Osteocyte (in vitro differentiated cells): Measurements from ENCODE around the gene USP20. TPM values are rescaled to one million over a fixed set of nuclear protein-coding genes. Genes with fewer than 3 reads are reported as not detected.

Source experiments
- DNase-seq: peaks from one replicate; pipeline ENCODE4 v3.0.0; 2021; ENCODE audit warnings: mixed read lengths; ENCODE audit not compliant: unreplicated experiment; ENCODE audit errors: extremely low spot score
- H3K27ac Mint-ChIP-seq: one replicate; pipeline ENCODE4 v1.8.0; 2021; ENCODE audit warnings: mild to moderate bottlenecking, mixed read lengths; ENCODE audit not compliant: unreplicated experiment
- H3K27me3 Mint-ChIP-seq: one replicate; pipeline ENCODE4 v1.8.0; 2021; ENCODE audit warnings: mixed read lengths; ENCODE audit not compliant: unreplicated experiment
- H3K36me3 Mint-ChIP-seq: one replicate; pipeline ENCODE4 v1.8.0; 2021; ENCODE audit warnings: mixed read lengths; ENCODE audit not compliant: unreplicated experiment
- H3K4me1 Mint-ChIP-seq: one replicate; pipeline ENCODE4 v1.8.0; 2021; ENCODE audit warnings: mixed read lengths; ENCODE audit not compliant: unreplicated experiment
- H3K4me3 Mint-ChIP-seq: one replicate; pipeline ENCODE4 v1.8.0; 2021; ENCODE audit warnings: mild to moderate bottlenecking, moderate library complexity, mixed read lengths; ENCODE audit not compliant: unreplicated experiment
- H3K9me3 Mint-ChIP-seq: one replicate; pipeline ENCODE4 v1.8.0; 2021; ENCODE audit warnings: mixed read lengths; ENCODE audit not compliant: unreplicated experiment
- CTCF ChIP-seq: fragments of 200-600 bp; sonication (generic); IDR thresholded peaks from 2 replicates; pipeline ENCODE4 v1.5.0; 2021; ENCODE audit warnings: antibody characterized with exemption, mild to moderate bottlenecking, moderate library complexity
- total RNA-seq: library from RNA; stranded (reverse); gene quantifications from 2 replicates; pipeline ENCODE4 v1.2.1, GENCODE V29; 2021

USP20 gene
- total RNA-seq, 1 donor from 2014 or later: 32.6 TPM

GRCh38 chr9:129879103-129879699 is 43.9 kb downstream of the USP20 start:
- Mint-ChIP-seq H3K4me1 (peaks cover 4% of the 10 kb centered on the region), H3K27ac (no peak overlapping the region), H3K36me3 (peaks cover 26% of the 10 kb centered on the region), H3K9me3 (no peaks in the 10 kb centered on the region), H3K4me3 (no peak overlapping the region), H3K27me3 (no peaks in the 10 kb centered on the region)
- no peak for DNase-seq
- no peak for TF ChIP-seq CTCF

GRCh38 chr9:129879991-129880653 is 44.9 kb downstream of the USP20 start:
- Mint-ChIP-seq H3K36me3 (peaks cover 20% of the 10 kb centered on the region), H3K4me3 (no peak overlapping the region), H3K27ac (no peak overlapping the region), H3K9me3 (no peaks in the 10 kb centered on the region), H3K4me1 (peaks cover 13% of the 10 kb centered on the region), H3K27me3 (no peaks in the 10 kb centered on the region)
- no peak for TF ChIP-seq CTCF
- no peak for DNase-seq

- Mint-ChIP-seq H3K4me3 (no peak overlapping the region), H3K27ac (no peak overlapping the region), H3K27me3 (no peaks in the 10 kb centered on the region), H3K4me1 (peaks cover 21% of the 10 kb centered on the region), H3K36me3 (peaks cover 20% of the 10 kb centered on the region), H3K9me3 (no peaks in the 10 kb centered on the region)
- DNase-seq: no peak
- TF ChIP-seq CTCF: no peak
Observed at GRCh38 chr9:129880654-129881546, 45.6 kb downstream of the USP20 start.

- TF ChIP-seq CTCF: no peak
- Mint-ChIP-seq H3K9me3 (no peaks in the 10 kb centered on the region), H3K27ac (no peak overlapping the region), H3K27me3 (no peaks in the 10 kb centered on the region), H3K4me3 (no peak overlapping the region), H3K4me1 (peaks cover 26% of the 10 kb centered on the region), H3K36me3 (peaks cover 20% of the 10 kb centered on the region)
- no peak for DNase-seq
Observed at GRCh38 chr9:129881547-129882324, 46.5 kb downstream of the USP20 start.
